A204.1 (cell line): ENCODE data around the gene DNMT3A.

ENCODE experiments used
- FAIRE-seq: peaks from 2 replicates; lab custom pipeline; 2012; peaks lifted over from hg19 to GRCh38; lab: Jason Lieb, UNC

The DNMT3A gene

GRCh38 chr2:25304826-25305596, 36.7 kb downstream of the DNMT3A start:
- FAIRE-seq, result no peak

GRCh38 chr2:25304321-25304720, 37.4 kb downstream of the DNMT3A start:
- no peak for FAIRE-seq

- FAIRE-seq, result no peak
Observed at GRCh38 chr2:25303633-25304236, 38.0 kb downstream of the DNMT3A start.

- FAIRE-seq, result no peak
Observed at GRCh38 chr2:25302758-25303375, 38.9 kb downstream of the DNMT3A start.

- FAIRE-seq, result no peak
Observed at GRCh38 chr2:25301453-25302352, 40.0 kb downstream of the DNMT3A start.

GRCh38 chr2:25300001-25300400, 41.7 kb downstream of the DNMT3A start:
- no peak for FAIRE-seq

- no peak for FAIRE-seq
Observed at GRCh38 chr2:25298776-25299431, 42.8 kb downstream of the DNMT3A start.

GRCh38 chr2:25297738-25298137, 44.0 kb downstream of the DNMT3A start:
- FAIRE-seq, result no peak

GRCh38 chr2:25295621-25296020, 46.1 kb downstream of the DNMT3A start:
- no peak for FAIRE-seq

- FAIRE-seq, result no peak
Observed at GRCh38 chr2:25294573-25295462, 46.9 kb downstream of the DNMT3A start.

- no peak for FAIRE-seq
Observed at GRCh38 chr2:25293958-25294562, 47.7 kb downstream of the DNMT3A start.

GRCh38 chr2:25293145-25293544, 48.6 kb downstream of the DNMT3A start:
- FAIRE-seq, result no peak

- no peak for FAIRE-seq
Observed at GRCh38 chr2:25292408-25292807, 49.3 kb downstream of the DNMT3A start.

- FAIRE-seq, result no peak
Observed at GRCh38 chr2:25290811-25291495, 50.8 kb downstream of the DNMT3A start.

GRCh38 chr2:25286723-25287483, 54.8 kb downstream of the DNMT3A start:
- FAIRE-seq, result no peak

- FAIRE-seq, result no peak
Observed at GRCh38 chr2:25286025-25286400, 55.7 kb downstream of the DNMT3A start.

- no peak for FAIRE-seq
Observed at GRCh38 chr2:25285265-25286024, 56.3 kb downstream of the DNMT3A start.

GRCh38 chr2:25284756-25285155, 57.0 kb downstream of the DNMT3A start:
- FAIRE-seq, result no peak
